Left lung (tissue), 10 donors: Measurements from ENCODE around the gene CDH13. TPM values are rescaled to one million over a fixed set of nuclear protein-coding genes. Genes with fewer than 3 reads are reported as not detected.

ENCODE experiments used
- ATAC-seq: fragments of 200-7000 bp; cut with Tn5 transposase; one replicate; pipeline ENCODE4 v1.9.1; 2020; ENCODE audit warnings: moderate library complexity
- DNase-seq, 4 donors: peaks; one replicate each; pipeline ENCODE4 v3.0.0-alpha.2; 2013 to 2020
- H3K27ac ChIP-seq, 2 donors: fragments of 200-600 bp; sonication (generic) in 1 of 2; one replicate each; pipeline versions ENCODE4 v1.5.0 to v1.8.0; 2020 to 2021
- H3K27me3 ChIP-seq, 2 donors: fragments of 200-600 bp; sonication (generic) in 1 of 2; one replicate each; pipeline versions ENCODE4 v1.5.0 to v1.8.0; 2020 to 2021
- H3K36me3 ChIP-seq, 2 donors: fragments of 200-600 bp; sonication (generic) in 1 of 2; one replicate each; pipeline versions ENCODE4 v1.5.0 to v1.8.0; 2020 to 2021
- H3K4me1 ChIP-seq, 2 donors: fragments of 200-600 bp; one replicate each; pipeline ENCODE4 v1.8.0; 2021
- H3K4me3 ChIP-seq, 2 donors: fragments of 200-600 bp; sonication (generic) in 1 of 2; one replicate each; pipeline versions ENCODE4 v1.5.0 to v1.8.0; 2020 to 2021; ENCODE audit warnings: mild to moderate bottlenecking in 1 of 2
- H3K9me3 ChIP-seq, 2 donors: fragments of 200-600 bp; sonication (generic) in 1 of 2; one replicate each; pipeline versions ENCODE4 v1.5.0 to v1.8.0; 2020 to 2021
- CTCF ChIP-seq, 2 donors: fragments of 200-600 bp; sonication (generic) in 1 of 2; IDR thresholded peaks; one replicate each; pipeline versions ENCODE4 v1.5.0 to v1.8.0; 2021; ENCODE audit warnings: antibody characterized with exemption in 2 of 2
- intact Hi-C, 2 donors: fragments of 100-400 bp; cut with DNase I; formaldehyde crosslinking; loops; one replicate each; pipeline versions ENCODE4 v1.11.2 to v1.14.2; 2022
- polyA plus RNA-seq, 6 donors: library from polyadenylated mRNA; unstranded; fragments of 120-200 nt; gene quantifications; one replicate each; pipeline ENCODE4 v1.2.1, GENCODE V29; 2013; ENCODE audit not compliant: insufficient read length in 6 of 6
- total RNA-seq, 2 donors: library from RNA; stranded (reverse); fragmentation: NEBNext Ultra II Directional; extraction: Animal tissue kit (Norgen Biotek cat#: 25700); gene quantifications; one replicate each; pipeline ENCODE4 v1.2.1, GENCODE V29; 2021
- donor health status: DM: no; HTN: yes; CAD: no.
- donor health status: DM: no; HTN: no; CAD: no.

CDH13 gene
- total and polyA plus RNA-seq, 8 donors = 2.7 to 20.3 (median 3.2) TPM

GRCh38 chr16:83214671-83215070 is 587.9 kb downstream of the CDH13 start:
- Histone ChIP-seq H3K4me1 (no peaks in the 10 kb centered on the region), H3K9me3 (no peaks in the 10 kb centered on the region), H3K36me3 (no peaks in the 10 kb centered on the region), H3K27me3 (no peaks in the 10 kb centered on the region), H3K27ac (no peak overlapping the region), H3K4me3 (no peak overlapping the region)
- ATAC-seq (no peak), DNase-seq (no peak)
- intact Hi-C loops = no loop called here
- no peak for TF ChIP-seq CTCF (IDR thresholded peaks at IDR 0.05)

GRCh38 chr16:83215406-83216001 is 588.7 kb downstream of the CDH13 start:
- Histone ChIP-seq H3K9me3 (no peaks in the 10 kb centered on the region), H3K27me3 (no peaks in the 10 kb centered on the region), H3K27ac (no peak overlapping the region), H3K4me1 (no peaks in the 10 kb centered on the region), H3K4me3 (no peak overlapping the region), H3K36me3 (no peaks in the 10 kb centered on the region)
- DNase-seq = peak in 1 of 4 donors; percentile 3
- TF ChIP-seq CTCF (IDR thresholded peaks at IDR 0.05) = peak; percentile 69 to 80
- peak; percentile 69 for ATAC-seq
- intact Hi-C loops = no loop called here

GRCh38 chr16:83219285-83219684 is 592.5 kb downstream of the CDH13 start:
- no peaks in the 10 kb centered on the region for H3K4me1 ChIP-seq
- no peak for TF ChIP-seq CTCF (IDR thresholded peaks at IDR 0.05)
- H3K36me3 ChIP-seq = no peaks in the 10 kb centered on the region
- DNase-seq (no peak), ATAC-seq (no peak)
- intact Hi-C loops = no loop called here
- H3K4me3 ChIP-seq = no peak overlapping the region
- H3K9me3 ChIP-seq = no peaks in the 10 kb centered on the region
- no peaks in the 10 kb centered on the region for H3K27me3 ChIP-seq
- H3K27ac ChIP-seq = no peak overlapping the region

GRCh38 chr16:83220066-83220465 is 593.3 kb downstream of the CDH13 start:
- Histone ChIP-seq H3K4me1 (no peaks in the 10 kb centered on the region), H3K27me3 (no peaks in the 10 kb centered on the region), H3K27ac (no peak overlapping the region), H3K36me3 (no peaks in the 10 kb centered on the region), H3K9me3 (no peaks in the 10 kb centered on the region), H3K4me3 (no peak overlapping the region)
- intact Hi-C loops = no loop called here
- TF ChIP-seq CTCF (IDR thresholded peaks at IDR 0.05) = no peak
- no peak for ATAC-seq
- DNase-seq = no peak

GRCh38 chr16:83224642-83225041 is 597.9 kb downstream of the CDH13 start:
- ATAC-seq (no peak), DNase-seq (no peak)
- Histone ChIP-seq H3K27me3 (no peaks in the 10 kb centered on the region), H3K27ac (no peak overlapping the region), H3K9me3 (no peaks in the 10 kb centered on the region), H3K4me1 (no peaks in the 10 kb centered on the region), H3K4me3 (no peak overlapping the region), H3K36me3 (no peaks in the 10 kb centered on the region)
- intact Hi-C loops = no loop called here
- no peak for TF ChIP-seq CTCF (IDR thresholded peaks at IDR 0.05)
